ENCODE results near the gene MVK. TPM values are rescaled to one million over a fixed set of nuclear protein-coding genes. Genes with fewer than 3 reads are reported as not detected.

MVK gene
- total RNA-seq, 2 experiments from 2014 or later, result 8.2 to 8.4 TPM

- ATAC-seq (ENCODE audit: poor library complexity), result no peak
- CTCF ChIA-PET, result no interaction called here
- intact Hi-C loops (cut with DNase I, micrococcal nuclease), result no loop called here
Measured at GRCh38 chr12:109559200-109559505, 14.4 kb upstream of the MVK start.

DNA sequence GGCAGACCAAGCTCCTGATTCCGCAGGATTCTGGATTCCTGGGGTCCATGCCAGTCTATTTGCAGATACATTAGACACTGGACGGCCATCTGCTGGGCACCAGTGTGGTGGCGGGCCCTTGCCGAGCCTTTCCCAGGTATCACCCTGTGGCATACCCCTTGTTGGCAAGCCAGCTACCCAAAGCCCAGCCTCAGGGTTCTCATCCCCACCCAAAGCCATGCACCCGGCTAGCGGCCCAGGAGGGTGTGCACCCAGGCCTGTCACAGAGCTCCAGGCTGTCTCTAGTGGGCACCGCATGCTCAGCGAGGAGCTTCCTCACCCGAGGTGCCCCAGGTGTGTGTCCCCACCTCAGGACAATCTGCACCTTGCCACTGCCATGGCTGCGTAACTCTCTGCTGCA lies 14.0 kb upstream of the MVK start:
- ChIA-PET CTCF (no interaction called here), POLR2A (no interaction called here)
- no peaks in the 10 kb centered on the region for H3K27me3 ChIP-seq (ENCODE audit: control insufficient read depth in 1 of 2, insufficient read depth in 2 of 2, low read length in 2 of 2)
- Mint-ChIP-seq H3K36me3 (ENCODE audit: low read depth) (peaks cover 13% of the 10 kb centered on the region), H3K27ac (no peak overlapping the region), H3K27me3 (no peaks in the 10 kb centered on the region), H3K4me3 (no peak overlapping the region), H3K4me1 (ENCODE audit: low read depth) (no peaks in the 10 kb centered on the region), H3K9me3 (no peaks in the 10 kb centered on the region)
- no peaks in the 10 kb centered on the region for H3K36me3 ChIP-seq (ENCODE audit: insufficient read depth, low read length)
- no peak overlapping the region for H3K27ac ChIP-seq (ENCODE audit: low read depth in 1 of 2, low read length in 2 of 2)
- H3K4me1 ChIP-seq (ENCODE audit: insufficient read depth, low read length), result no peaks in the 10 kb centered on the region
- TF ChIP-seq, protein P1, sequence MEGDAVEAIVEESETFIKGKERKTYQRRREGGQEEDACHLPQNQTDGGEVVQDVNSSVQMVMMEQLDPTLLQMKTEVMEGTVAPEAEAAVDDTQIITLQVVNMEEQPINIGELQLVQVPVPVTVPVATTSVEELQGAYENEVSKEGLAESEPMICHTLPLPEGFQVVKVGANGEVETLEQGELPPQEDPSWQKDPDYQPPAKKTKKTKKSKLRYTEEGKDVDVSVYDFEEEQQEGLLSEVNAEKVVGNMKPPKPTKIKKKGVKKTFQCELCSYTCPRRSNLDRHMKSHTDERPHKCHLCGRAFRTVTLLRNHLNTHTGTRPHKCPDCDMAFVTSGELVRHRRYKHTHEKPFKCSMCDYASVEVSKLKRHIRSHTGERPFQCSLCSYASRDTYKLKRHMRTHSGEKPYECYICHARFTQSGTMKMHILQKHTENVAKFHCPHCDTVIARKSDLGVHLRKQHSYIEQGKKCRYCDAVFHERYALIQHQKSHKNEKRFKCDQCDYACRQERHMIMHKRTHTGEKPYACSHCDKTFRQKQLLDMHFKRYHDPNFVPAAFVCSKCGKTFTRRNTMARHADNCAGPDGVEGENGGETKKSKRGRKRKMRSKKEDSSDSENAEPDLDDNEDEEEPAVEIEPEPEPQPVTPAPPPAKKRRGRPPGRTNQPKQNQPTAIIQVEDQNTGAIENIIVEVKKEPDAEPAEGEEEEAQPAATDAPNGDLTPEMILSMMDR (IDR thresholded peaks at IDR 0.05), result no peak
- intact Hi-C loops (cut with DNase I, micrococcal nuclease), result no loop called here
- H3K9me3 ChIP-seq (ENCODE audit: control insufficient read depth in 1 of 2, insufficient read depth in 1 of 2, low read length in 2 of 2), result peaks cover 0 to 23% of the 10 kb centered on the region in 2 experiments
- H3K4me3 ChIP-seq (ENCODE audit: low read length), result no peak overlapping the region
- ATAC-seq (ENCODE audit: poor library complexity), result no peak
- DNase-seq, result no peak

More at GRCh38 chr12:109559200-109559505, 14.4 kb upstream of the MVK start:
- Mint-ChIP-seq H3K4me3 (no peak overlapping the region), H3K36me3 (ENCODE audit: low read depth) (peaks cover 12% of the 10 kb centered on the region), H3K27me3 (no peaks in the 10 kb centered on the region), H3K27ac (no peak overlapping the region), H3K4me1 (ENCODE audit: low read depth) (no peaks in the 10 kb centered on the region), H3K9me3 (no peaks in the 10 kb centered on the region)
- Histone ChIP-seq H3K4me1 (ENCODE audit: insufficient read depth, low read length) (no peaks in the 10 kb centered on the region), H3K27me3 (ENCODE audit: control insufficient read depth in 1 of 2, insufficient read depth in 2 of 2, low read length in 2 of 2) (no peaks in the 10 kb centered on the region), H3K27ac (ENCODE audit: low read depth in 1 of 2, low read length in 2 of 2) (no peak overlapping the region), H3K36me3 (ENCODE audit: insufficient read depth, low read length) (no peaks in the 10 kb centered on the region), H3K9me3 (ENCODE audit: control insufficient read depth in 1 of 2, insufficient read depth in 1 of 2, low read length in 2 of 2) (peaks cover 0 to 23% of the 10 kb centered on the region in 2 experiments), H3K4me3 (ENCODE audit: low read length) (no peak overlapping the region)
- POLR2A ChIA-PET, result no interaction called here
- no peak for DNase-seq
- TF ChIP-seq, protein P1 (IDR thresholded peaks at IDR 0.05), result no peak

- ATAC-seq (ENCODE audit: poor library complexity) (no peak), DNase-seq (no peak)
- intact Hi-C loops (cut with DNase I, micrococcal nuclease), result no loop called here
- no peak overlapping the region for H3K4me3 Mint-ChIP-seq
- Histone ChIP-seq H3K27ac (ENCODE audit: low read depth in 1 of 2, low read length in 2 of 2) (no peak overlapping the region), H3K27me3 (ENCODE audit: control insufficient read depth in 1 of 2, insufficient read depth in 2 of 2, low read length in 2 of 2) (no peaks in the 10 kb centered on the region), H3K36me3 (ENCODE audit: insufficient read depth, low read length) (peaks cover 6% of the 10 kb centered on the region), H3K9me3 (ENCODE audit: control insufficient read depth in 1 of 2, insufficient read depth in 1 of 2, low read length in 2 of 2) (peaks cover 0 to 23% of the 10 kb centered on the region in 2 experiments), H3K4me3 (ENCODE audit: low read length) (no peak overlapping the region), H3K4me1 (ENCODE audit: insufficient read depth, low read length) (no peaks in the 10 kb centered on the region)
- POLR2A ChIA-PET, result no interaction called here
- no peaks in the 10 kb centered on the region for H3K4me1 Mint-ChIP-seq (ENCODE audit: low read depth)
- no peak overlapping the region for H3K27ac Mint-ChIP-seq
- H3K36me3 Mint-ChIP-seq (ENCODE audit: low read depth), result peaks cover 28% of the 10 kb centered on the region
- TF ChIP-seq, protein P1 (IDR thresholded peaks at IDR 0.05), result no peak
- H3K9me3 Mint-ChIP-seq, result no peaks in the 10 kb centered on the region
- H3K27me3 Mint-ChIP-seq, result no peaks in the 10 kb centered on the region
- CTCF ChIA-PET, result no interaction called here
Measured at GRCh38 chr12:109560867-109561710, 12.5 kb upstream of the MVK start.
